A549 (cell line): ENCODE data around the gene AGXT2.

ENCODE experiments used
- EP300 ChIP-seq, 2 experiments: fragments of >200 bp; sonication (Bioruptor Twin); formaldehyde crosslinking; IDR thresholded peaks; 2 replicates in 1 of 2; 3 replicates in 1 of 2; pipeline ENCODE4 v1.6.1; 2016 to 2017
- KDM5A ChIP-seq: fragments of 200-600 bp; sonication (generic); IDR thresholded peaks from 2 replicates; pipeline ENCODE4 v1.6.1; 2016; ENCODE audit warnings: antibody characterized with exemption, mild to moderate bottlenecking
- POLR2A ChIP-seq: IDR thresholded peaks from 2 replicates; pipeline ENCODE4 v1.6.1; 2012; ENCODE audit warnings: mild to moderate bottlenecking, low read length

DNA sequence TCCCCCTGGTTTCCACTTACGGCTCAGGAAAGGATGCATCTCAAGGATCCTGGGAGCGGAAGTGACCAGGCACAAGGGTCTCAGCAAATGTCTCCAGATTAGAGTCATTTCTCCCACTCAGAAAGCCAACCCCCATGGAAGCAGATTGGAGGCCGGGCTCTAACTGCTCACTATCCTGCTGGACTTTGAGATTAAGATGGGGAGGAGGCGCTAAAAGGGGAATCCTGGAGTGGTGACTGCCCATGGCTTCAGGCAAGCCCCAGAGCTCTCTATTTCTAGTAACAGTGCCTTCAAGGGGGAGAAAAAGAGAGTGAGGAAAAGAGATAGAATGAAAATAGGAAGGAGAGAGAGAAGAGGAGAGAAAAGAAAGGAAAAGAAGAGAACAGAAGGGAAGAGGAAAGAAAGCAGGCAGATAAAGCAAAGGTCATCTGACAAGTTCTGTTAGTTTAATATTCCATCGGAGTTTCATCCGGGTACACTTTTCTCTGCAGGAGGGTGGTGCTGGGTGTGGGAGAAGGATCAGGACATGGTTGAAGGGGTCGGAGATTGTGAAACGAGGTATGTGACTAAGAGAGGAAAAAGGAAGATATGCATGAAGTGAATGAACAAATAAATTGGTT lies at the start of gene AGXT2:
- TF ChIP-seq POLR2A (no peak), EP300 (IDR thresholded peaks at IDR 0.05) (no peak), KDM5A (no peak)
